ENCODE measurements around the gene PALB2. TPM values are rescaled to one million over a fixed set of nuclear protein-coding genes. Genes with fewer than 3 reads are reported as not detected.

PALB2 gene
- total RNA-seq, 1 donor from 2014 or later: 8.4 TPM

GRCh38 chr16:23566724-23567123, 74.4 kb downstream of the PALB2 start:
- Mint-ChIP-seq H3K36me3 (ENCODE audit: low read depth) (peaks cover 51% of the 10 kb centered on the region), H3K27ac (ENCODE audit: unreplicated experiment) (no peak overlapping the region), H3K4me1 (ENCODE audit: low read depth) (no peaks in the 10 kb centered on the region), H3K27me3 (ENCODE audit: low read depth) (no peaks in the 10 kb centered on the region), H3K4me3 (ENCODE audit: unreplicated experiment) (no peak overlapping the region), H3K9me3 (ENCODE audit: low read depth) (no peaks in the 10 kb centered on the region)
- DNase-seq (ENCODE audit: low spot score): no peak
- no peak for TF ChIP-seq CTCF (IDR thresholded peaks at IDR 0.05)

- Mint-ChIP-seq H3K27ac (ENCODE audit: unreplicated experiment) (no peak overlapping the region), H3K27me3 (ENCODE audit: low read depth) (no peaks in the 10 kb centered on the region), H3K4me1 (ENCODE audit: low read depth) (peaks cover 7% of the 10 kb centered on the region), H3K36me3 (ENCODE audit: low read depth) (peaks cover 44% of the 10 kb centered on the region), H3K4me3 (ENCODE audit: unreplicated experiment) (no peak overlapping the region), H3K9me3 (ENCODE audit: low read depth) (no peaks in the 10 kb centered on the region)
- no peak for TF ChIP-seq CTCF (IDR thresholded peaks at IDR 0.05)
- DNase-seq (ENCODE audit: low spot score): no peak
Observed at GRCh38 chr16:23564575-23565363, 76.3 kb downstream of the PALB2 start.

GRCh38 chr16:23563186-23563585, 77.9 kb downstream of the PALB2 start:
- H3K36me3 Mint-ChIP-seq (ENCODE audit: low read depth): peaks cover 37% of the 10 kb centered on the region
- DNase-seq (ENCODE audit: low spot score): no peak
- H3K4me1 Mint-ChIP-seq (ENCODE audit: low read depth): peaks cover 22% of the 10 kb centered on the region
- no peaks in the 10 kb centered on the region for H3K27me3 Mint-ChIP-seq (ENCODE audit: low read depth)
- H3K27ac Mint-ChIP-seq (ENCODE audit: unreplicated experiment): no peak overlapping the region
- no peaks in the 10 kb centered on the region for H3K9me3 Mint-ChIP-seq (ENCODE audit: low read depth)
- TF ChIP-seq CTCF (IDR thresholded peaks at IDR 0.05): no peak
- no peak overlapping the region for H3K4me3 Mint-ChIP-seq (ENCODE audit: unreplicated experiment)

GRCh38 chr16:23562505-23562904, 78.6 kb downstream of the PALB2 start:
- no peak overlapping the region for H3K4me3 Mint-ChIP-seq (ENCODE audit: unreplicated experiment)
- no peaks in the 10 kb centered on the region for H3K27me3 Mint-ChIP-seq (ENCODE audit: low read depth)
- H3K4me1 Mint-ChIP-seq (ENCODE audit: low read depth): peaks cover 22% of the 10 kb centered on the region
- DNase-seq (ENCODE audit: low spot score): no peak
- H3K9me3 Mint-ChIP-seq (ENCODE audit: low read depth): no peaks in the 10 kb centered on the region
- H3K27ac Mint-ChIP-seq (ENCODE audit: unreplicated experiment): no peak overlapping the region
- H3K36me3 Mint-ChIP-seq (ENCODE audit: low read depth): peaks cover 35% of the 10 kb centered on the region
- no peak for TF ChIP-seq CTCF (IDR thresholded peaks at IDR 0.05)

GRCh38 chr16:23561586-23561985, 79.5 kb downstream of the PALB2 start:
- Mint-ChIP-seq H3K4me3 (ENCODE audit: unreplicated experiment) (no peak overlapping the region), H3K27me3 (ENCODE audit: low read depth) (no peaks in the 10 kb centered on the region), H3K4me1 (ENCODE audit: low read depth) (peaks cover 28% of the 10 kb centered on the region), H3K9me3 (ENCODE audit: low read depth) (no peaks in the 10 kb centered on the region), H3K36me3 (ENCODE audit: low read depth) (peaks cover 32% of the 10 kb centered on the region), H3K27ac (ENCODE audit: unreplicated experiment) (no peak overlapping the region)
- TF ChIP-seq CTCF (IDR thresholded peaks at IDR 0.05): no peak
- DNase-seq (ENCODE audit: low spot score): no peak

All from chondrocyte (in vitro differentiated cells).